Suppressor macrophage treated with lipopolysaccharide for 1 hour (primary cell): ENCODE measurements around the gene COL7A1.

Experiments
- DNase-seq, 3 donors: peaks; one replicate each; pipeline ENCODE4 v3.0.0-alpha.2; 2020 to 2022

Gene COL7A1

DNA sequence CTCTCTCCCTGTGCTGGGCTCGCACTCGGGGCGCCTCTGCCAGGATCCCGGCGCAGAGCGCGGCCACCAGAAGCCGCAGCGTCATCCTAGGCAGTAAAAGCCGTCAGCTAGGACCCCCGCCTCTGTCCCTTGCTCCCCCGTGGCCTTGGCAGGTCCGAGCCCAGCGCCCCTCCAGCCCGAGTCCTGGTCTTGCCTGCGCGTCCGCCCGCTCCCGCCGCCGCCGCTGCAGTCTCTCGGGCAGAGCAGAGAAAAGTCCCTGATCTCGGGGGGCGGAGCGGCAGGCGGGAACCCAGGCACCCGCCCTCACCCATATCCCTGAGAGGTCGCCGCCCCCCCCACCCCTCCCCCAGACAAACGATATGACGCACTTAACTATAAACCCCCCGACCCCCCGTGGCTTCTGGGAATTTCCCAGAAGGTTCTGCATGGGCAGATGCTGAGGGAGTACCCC, at the start of gene COL7A1:
TSS of gene COL7A1 (minus strand) at position 255 of the 451 bp plus-strand sequence. CDS start at position 85, 170 bp downstream.
- DNase-seq = peak in 1 of 3 donors; percentile 45

DNA sequence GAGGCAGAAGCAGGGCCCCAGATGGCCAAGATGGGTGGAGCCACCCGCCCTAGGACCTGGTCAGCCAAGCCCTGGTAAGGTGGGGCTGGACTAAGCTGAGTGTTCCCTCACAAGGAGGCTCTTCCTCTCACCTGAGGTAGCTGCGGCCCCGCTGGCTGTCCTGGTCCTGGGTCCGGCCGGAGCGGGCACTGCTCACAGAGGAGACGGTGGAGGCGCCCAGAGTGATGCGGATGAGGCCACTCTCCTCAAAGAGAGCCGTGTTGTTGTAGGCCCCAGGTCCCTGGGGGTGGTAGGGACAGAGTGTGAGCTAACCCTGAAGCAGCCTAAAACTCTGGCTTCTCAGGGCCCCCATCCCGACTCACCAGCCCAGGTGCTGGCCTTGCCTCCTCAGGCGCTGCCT, 47.5 kb upstream of the COL7A1 start:
- DNase-seq = no peak

DNA sequence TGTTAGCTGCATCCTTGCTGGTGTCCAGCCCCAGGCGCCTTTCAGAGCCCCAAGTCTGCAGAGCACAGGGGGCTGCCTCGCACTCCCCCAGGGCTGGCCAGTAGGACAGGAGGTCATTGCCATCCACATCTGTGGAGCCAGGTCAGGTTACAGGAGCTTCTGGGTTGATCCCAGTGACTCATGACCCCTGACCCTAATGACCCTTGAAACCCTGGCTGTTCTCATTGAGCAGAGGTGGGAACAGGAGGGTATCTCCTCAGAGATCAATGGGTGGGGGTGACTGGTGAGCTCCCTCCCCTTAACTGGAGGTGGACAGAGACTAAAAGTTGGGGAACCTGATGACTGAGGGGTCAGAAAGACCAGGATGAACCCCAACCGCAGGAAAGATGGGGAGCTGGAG, 46.3 kb upstream of the COL7A1 start:
- no peak for DNase-seq

DNA sequence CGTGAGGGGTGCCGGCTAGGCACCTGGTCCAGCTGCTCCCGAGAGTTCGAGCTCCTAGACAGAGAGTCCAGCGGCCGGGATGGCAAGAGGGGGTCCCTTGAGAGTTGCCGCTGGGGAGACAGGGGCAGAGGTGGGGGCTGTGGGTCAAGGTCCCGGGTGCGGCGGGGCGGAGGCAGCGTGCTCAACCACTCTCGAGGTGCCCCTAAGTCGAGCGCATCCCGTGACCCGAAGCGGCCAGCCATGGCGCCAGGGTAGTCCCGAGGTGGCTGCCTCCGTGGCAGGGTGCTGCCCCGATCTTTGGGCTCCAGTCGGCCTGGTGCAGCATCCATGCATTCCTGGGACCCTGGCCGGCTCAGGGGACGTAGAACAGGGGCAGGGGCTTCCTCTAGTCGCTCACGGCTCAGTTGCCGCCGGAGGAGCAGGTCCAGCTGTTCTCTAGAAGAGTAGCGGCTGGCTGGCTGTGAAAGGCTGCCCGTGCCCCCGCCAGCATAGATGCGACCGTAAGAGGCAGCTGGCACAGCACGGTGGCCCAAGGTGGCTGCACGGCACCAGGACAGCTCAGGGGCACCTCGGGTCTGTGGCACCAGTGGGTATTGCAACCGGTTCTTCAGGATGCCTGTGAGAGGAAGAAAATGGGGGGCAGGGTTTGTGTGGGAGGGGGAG, 44.9 kb upstream of the COL7A1 start:
- DNase-seq = no peak

DNA sequence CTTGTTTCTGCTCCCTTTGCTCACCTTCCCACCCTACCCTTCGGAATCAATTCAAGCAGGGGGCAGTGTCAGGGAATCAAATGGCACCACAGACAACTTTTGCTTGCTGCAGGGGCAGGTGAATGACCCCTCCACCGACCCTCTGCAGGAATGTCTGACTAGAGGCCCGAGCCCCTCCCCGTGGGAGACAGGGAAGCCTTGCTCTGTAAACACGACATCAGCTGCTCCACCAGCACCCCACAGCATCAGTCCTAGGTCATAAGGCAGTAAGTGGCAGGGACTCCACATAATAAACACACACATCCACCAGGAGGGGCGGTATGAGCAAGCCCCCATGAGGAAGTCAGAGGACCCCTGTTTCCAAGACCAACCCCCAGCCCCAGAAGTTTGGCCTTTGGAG, 42.2 kb upstream of the COL7A1 start:
- no peak for DNase-seq

DNA sequence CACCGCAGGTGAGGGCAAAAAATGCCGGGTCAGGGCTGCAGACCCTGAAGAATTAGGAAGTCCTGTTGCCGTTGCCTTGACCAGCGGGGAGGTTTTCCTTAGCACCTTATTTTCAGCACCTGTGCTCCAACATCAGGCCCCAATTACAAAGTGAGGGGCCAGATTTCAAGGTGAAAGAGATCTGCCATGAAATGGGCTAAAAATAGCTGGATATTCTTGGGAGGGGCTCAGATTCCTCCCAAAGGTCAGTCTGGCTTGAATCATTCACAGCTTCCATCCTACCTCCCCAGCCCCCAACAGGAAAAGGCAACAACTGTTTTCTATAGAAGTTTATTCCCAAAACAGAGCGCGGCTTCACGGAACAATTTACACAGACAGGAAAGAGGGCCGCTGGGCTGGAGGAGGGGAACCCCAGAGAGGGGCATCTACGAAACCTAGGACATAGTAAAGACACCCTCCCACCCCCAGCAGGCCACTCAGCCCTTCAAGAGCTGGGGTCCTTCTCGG, 41.1 kb upstream of the COL7A1 start:
- no peak for DNase-seq

DNA sequence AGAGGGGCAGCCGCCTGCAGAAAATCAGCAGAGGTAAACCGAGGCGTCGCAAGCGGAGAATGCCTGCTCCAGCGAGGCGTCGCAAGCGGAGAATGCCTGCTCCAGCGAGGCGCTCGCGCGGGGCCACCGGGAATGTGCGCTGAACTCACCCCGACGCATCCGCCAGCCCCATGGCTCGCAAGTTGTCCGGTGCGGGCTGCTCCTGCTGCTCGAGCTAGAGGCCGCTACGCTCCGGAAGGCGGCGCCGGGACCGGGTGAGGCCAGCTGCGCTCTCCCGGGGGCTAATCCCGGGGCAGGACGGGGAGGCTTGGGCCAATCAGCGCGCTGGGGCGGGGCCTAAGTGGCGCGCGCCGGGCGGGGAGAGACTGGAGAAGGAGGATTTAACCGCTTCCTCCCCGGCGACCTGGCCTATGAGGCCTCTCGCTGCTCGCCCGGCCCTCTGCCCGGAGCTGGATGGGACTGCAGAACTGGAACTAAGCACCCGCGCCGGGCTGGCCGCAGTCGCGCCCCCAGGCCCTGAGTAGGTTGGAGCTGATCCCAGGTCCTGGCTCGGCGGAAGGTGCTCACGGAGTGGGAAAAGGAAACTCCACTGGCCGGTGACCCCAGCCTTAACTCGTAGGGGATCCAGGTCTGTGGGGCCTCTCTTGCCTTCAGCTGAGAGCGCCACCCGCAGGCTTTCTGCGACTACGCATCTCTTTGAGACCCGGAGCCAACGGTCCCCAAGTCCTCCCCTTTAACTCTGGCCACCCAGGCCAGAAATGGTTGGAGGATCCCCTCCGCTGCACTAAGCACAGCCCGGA, 40.3 kb upstream of the COL7A1 start, which contains the start of gene SLC26A6:
TSS of gene SLC26A6 (minus strand) at position 240 of the 800 bp plus-strand sequence. CDS start at position 172, 68 bp downstream.
- peak; percentile 98 to 100 (median 99) for DNase-seq

DNA sequence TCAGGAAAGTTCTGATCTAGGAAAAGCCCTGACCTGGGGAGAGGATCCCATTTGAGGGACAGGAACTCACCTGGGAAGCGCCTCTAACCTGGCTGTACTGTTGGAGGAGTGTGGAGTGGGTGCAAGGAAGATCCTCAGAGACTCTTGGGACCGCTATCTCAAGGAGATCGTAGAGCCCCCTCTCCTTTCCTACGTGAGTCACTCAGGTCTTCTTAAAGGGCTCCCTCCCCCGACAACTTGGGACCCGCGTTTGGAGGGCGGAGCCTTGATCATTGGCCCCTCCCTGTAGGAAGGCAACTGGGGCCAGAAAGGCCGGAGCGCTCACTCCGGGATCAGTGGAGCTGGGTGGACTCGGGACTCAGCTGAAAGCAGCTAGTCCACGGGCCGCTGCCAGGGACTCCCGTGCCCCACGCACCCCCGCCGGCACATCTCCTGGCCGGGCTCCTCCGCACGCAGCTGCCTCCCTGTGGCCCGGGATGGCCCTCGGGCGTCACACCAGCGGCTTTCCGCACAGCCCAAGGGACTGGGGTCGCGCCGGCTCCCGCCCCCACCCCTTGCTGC, 39.6 kb upstream of the COL7A1 start:
- peak; percentile 43 to 68 (median 61) for DNase-seq

DNA sequence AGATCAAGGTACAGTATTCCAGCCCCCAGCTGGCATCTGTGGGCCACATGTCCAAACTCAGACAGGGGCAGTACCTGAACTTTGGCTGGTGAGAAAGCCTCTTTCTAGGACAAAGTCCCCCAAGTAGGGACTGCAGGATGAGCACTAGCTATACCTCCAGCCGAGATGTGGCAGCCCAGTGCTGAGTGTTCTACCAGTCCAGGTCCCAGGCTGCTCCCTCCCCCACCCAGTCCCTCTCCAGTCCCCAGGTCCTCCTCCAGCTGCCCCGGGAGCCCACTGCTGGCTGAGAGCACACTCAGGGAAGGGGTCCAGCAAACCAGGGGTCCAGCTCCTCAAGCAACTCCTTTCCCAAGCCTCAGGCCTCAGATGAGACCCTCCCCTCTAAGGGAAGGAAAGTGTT, 38.6 kb upstream of the COL7A1 start:
- no peak for DNase-seq

DNA sequence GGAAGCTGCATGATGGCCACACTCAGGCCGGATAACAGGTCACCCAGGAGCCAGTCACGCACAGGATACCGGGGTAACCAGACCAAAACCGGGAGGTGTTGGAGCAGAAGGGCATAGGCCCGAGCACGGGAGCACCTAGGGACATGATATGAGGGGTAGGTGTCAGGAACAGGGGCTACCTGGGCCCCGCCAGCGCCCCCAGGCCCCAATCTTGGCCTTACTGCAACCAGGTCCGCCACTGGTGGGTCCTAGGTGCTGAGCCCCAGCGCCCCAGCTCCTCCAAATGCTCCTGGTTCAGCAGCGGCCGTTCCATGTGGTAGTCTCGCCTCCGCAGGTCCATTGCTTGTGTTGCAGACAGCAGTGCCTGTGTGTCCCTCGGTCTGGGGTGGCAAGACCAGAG, 38.1 kb upstream of the COL7A1 start:
- DNase-seq = no peak

DNA sequence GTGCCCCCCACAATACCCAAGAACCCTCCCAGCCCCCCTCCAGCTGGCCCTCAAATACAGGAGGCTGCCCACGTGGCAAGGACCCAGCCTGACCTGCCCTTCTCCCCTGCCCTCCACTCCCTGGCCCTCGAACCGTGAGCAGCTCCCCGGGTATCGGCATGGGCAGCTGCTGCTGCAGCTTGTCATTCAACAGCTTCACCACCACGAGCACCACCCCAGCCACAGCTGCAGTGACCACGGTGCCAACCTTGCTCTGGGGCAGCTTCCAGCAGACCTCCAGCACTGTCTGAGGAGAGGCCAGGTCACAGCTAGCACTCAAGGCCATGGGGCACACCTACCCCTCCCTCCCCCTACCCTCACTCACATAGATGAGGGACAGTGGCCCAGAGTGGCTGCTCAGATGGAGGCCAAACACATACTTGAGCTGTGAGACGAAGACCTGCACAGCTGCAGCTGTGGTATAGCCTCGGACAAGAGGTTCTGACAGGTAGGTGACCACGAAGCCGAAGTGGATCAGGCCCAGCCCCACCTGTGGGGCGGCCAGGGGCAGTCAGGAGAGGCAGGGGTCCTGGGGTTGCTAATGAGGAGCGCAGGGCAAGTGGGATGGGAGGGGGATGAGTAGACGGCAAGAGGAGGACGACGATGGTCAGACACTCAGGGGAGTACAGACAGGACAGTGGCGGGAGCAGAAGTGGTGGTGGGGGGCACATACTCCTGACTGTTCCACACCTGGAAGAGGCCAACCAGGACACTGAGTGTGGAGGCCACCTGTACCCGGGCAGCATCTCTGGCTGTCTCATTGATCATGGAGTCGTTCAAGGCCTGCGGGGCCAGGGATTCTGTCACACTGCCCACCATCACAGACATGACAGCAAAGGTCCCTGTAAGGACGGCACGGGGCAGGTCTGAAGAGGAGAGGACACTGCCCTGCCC, 36.7 kb upstream of the COL7A1 start:
- no peak for DNase-seq

DNA sequence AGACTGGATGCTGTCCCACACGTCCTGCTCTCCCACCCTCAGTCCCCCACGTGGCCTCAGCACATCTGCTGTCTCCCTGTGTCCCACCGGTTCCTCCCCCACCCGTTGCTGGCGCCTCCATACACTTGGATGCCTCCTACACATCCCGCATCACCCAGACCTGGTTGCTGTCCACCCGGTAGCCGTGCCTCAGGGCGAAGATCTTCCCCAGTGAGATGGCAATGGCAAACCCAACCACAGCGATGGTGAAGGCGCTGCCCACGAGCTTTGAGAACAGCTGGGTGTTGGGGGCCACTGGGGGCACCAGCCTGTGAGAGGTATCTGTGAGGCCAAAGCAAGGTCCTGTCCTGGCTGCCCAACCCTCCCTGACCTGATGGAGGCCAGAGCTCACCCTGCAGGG, 35.7 kb upstream of the COL7A1 start:
- DNase-seq = no peak

DNA sequence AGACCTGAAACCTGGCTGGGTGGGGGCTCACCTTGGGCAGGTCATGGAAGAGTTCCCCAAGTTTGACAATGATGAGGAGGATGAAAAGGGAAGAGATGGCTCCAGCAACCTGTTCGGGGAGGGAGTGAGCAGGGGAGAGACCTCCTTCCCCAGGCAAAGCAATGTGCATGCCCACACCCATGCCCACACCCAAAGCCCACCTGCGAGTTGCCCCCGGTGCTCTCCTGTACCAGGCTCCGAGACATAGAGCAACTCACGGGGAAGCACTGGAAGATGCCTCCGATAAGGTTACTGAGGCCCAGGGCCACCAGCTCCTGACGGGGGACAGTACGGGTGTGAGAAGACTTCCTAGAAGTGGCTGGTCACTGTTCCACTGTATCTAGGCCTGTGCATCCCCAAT, 35.3 kb upstream of the COL7A1 start:
- no peak for DNase-seq

DNA sequence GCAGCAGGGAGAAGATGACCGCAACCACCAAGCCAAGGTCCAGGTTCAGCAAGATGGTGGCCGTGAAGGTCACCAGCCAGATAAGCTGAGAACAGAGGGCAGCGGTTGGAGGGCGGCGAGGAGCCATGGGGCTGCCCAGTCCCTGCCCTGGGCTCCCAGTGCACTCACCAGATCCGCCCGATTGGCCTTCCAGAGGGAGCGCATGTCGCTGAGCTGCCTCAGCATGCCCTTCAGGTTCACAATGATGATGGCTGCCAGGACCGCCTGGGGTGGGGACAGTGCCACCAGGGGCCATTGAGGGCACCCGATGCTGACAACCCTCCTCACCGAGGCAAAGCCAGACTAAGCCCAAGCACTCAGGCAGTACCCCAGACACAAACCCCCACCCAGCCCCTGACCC, 34.8 kb upstream of the COL7A1 start:
- DNase-seq = no peak

DNA sequence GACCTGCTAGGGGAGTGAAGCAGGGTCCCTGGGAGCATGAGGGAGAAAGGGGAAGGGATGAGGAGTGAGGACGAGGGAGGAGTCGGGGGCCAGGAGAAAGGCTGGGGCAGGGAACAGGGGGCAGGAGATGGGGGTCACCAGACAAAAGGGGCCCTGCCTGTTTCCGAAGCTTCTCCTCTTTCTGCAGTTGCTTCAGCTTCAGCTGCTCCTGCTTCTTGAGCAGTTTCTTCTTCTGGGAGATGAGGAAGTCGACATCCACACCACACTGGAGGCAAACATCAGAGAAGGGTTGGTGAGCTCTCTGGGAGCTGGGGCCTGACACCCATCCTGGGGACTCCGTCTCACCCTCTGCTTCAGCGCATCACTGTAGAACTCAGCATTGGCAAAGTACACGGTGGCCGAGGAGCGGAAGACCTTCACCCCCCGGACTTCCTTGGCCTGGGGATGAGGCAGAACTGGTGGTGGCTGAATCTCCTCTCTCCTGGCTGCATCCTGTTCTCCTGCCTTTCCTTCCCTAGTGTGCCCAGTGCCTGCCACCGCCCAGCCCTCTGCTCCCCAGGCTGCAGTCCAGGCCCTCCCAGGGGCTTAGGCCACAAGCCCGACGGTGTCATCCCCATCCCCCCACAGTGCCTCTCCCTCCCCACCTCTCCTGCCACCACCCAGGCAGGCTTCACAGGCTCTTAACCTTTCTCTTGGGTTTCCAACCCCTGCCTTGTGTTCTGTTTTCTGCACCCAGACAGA, 33.3 kb upstream of the COL7A1 start:
- no peak for DNase-seq

DNA sequence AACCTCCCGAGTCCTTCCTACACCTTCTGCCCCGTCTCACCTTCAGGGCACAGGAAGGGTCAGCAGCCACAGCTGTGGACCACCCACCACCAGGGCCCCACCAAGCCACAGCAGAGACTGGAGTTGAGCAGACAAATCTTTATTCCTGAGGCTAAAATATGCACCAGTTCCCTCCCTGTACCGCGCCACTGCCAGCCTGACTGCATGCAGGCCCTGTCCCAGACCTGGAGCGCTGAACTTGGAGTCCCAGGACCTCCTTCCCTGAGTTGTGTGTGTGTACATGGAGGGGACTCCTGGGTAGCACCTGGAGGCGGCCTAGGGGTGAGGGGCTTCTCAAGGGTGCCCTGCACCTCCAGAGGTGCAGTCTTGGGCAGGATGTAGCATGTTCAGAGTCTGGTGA, 30.5 kb upstream of the COL7A1 start:
- DNase-seq = no peak

DNA sequence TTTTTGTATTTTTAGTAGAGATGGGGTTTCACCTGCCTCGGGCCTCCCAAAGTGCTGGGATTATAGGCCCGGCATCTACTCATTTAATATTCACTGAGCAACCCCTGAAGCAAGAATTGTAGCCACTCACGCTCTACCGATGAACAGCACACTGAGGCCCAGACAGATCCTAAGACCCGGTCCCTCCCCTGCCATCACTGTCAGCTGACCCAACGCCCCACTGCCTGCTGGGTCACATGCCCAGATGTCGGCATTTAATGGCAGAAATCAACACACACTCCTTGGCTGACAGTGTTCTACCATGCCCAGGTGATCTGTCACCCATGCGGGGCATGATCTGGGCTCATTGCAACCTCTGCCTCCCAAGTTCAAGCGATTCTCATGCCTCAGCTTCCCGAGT, 29.6 kb upstream of the COL7A1 start:
- no peak for DNase-seq

DNA sequence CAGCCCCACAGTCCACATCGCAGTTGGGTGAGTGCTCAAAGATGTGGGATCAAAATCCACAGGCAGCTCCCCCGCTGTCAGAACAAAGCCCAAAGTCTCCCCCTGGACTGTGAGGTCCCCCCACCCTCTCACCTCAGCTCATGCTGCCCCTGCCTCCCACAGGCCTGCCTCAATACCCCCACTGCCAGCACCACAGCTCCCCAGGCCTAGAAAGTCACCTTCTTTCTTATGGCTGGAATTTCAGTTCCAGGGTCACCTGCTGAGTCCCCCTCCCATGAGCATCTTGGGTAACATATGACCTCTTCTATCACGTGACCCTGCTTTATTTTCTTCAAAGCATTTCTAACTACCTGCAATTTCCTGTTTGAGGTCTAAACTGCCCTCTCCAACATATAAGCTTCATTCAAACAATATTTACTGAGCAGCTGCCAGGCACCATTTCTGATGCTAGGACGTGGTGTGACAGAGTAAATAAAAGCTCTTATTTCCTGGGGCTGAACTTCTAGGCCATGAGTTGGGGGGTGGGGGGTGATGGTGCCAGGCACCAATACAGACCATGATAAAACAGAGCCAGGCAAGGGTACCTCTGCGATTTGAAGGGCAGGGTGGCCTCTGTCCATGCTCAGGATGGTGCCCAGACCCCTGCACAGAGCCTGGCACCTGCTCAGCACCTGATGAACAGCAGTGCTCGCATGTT, 28.9 kb upstream of the COL7A1 start:
- DNase-seq = no peak

DNA sequence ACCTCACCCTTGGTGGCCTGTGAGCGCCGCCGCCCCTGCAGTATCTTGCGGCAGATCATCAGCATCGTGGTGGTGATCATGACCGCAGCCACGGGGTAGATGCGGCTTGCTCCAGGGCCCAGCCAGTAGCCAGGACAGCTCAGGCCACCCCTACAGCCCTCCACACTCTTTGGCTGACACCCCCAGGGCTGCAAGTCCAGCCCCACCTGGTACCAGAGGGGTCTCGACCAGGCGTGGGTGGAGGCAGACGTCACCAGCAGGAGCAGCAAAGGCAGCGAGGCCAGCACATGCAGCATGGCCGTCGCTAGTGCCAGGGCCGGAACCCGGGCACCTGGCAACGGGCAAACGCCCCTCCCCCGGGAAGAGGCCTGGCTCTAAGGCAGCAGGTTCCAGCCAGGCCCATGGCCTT, 26.3 kb upstream of the COL7A1 start, which contains the start of gene TMEM89:
TSS of gene TMEM89 (minus strand) at position 309 of the 409 bp plus-strand sequence. CDS start at position 296, 13 bp downstream.
- no peak for DNase-seq

DNA sequence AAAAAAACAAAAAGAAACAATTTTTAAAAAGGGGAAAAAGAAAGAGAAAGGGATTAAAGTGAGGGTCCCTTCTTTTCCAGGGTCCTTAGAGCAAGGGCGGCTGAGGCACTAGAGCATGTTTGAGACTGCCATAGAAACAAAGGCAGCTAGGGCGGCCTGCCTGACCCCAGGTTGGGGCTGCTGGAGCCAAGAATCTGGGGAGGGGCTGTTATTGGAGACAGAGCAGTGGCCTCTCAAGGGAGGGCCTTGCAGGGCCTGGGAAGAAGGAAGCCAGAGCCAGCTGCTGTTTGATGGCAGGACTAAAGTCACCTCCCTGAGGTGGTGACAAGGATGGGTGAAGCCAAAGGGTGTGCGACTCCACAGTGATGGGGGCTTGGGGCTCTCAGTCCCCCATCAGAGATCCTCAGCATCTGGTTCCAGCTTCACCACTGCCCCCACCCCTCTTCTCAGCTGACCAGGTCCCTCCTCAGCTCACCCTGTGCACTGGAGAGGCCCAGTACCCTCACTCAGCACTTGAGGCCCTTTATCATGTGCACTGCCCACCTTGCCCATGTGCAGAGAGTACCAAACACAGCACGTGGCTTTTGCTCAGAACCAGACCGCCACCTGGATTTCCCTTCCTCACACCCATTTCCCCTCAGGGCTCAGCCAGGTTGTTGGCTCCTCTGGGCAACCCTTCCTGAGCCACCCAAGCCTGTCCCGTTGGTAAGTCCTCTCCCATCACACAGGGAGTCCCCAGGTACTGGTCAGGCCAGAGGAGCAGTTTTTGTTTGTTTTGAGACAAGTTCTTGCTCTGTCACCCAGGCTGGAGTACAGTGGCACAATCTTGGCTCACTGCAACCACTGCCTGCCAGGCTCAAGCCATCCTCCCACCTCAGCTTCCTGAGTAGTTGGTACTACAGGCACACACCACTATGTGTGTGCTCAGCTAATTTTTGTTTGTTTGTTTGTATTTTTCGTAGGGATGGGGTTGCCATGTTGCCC, 24.7 kb upstream of the COL7A1 start:
- DNase-seq = no peak
